Activated CD8-positive, alpha-beta T cell treated with anti-CD3 and anti-CD28 coated beads for 36 hours (primary cell): ENCODE data around the gene MN1. TPM values are rescaled to one million over a fixed set of nuclear protein-coding genes. Genes with fewer than 3 reads are reported as not detected.

Experiments
- ATAC-seq: fragments of 200-7000 bp; cut with Tn5 transposase; one replicate; pipeline ENCODE4 v1.10.0; 2021; ENCODE audit warnings: mild to moderate bottlenecking, moderate library complexity
- CTCF ChIA-PET: fragments of 350-600 bp; sonication (Branson Sonifier 250); formaldehyde crosslinking; loops from one replicate; lab custom pipeline; 2021; ENCODE audit warnings: antibody characterized with exemption; lab: Charles Lee
- POLR2A ChIA-PET: fragments of 350-600 bp; sonication (Branson Sonifier 250); formaldehyde crosslinking; loops from one replicate; lab custom pipeline; 2021; ENCODE audit warnings: antibody characterized with exemption; lab: Charles Lee
- DNase-seq: peaks from one replicate; pipeline ENCODE4 v3.0.0-alpha.2; 2020
- H3K27ac Mint-ChIP-seq: one replicate; pipeline ENCODE4 v1.8.0; 2021; ENCODE audit warnings: mild to moderate bottlenecking, mixed read lengths
- H3K27me3 Mint-ChIP-seq: one replicate; pipeline ENCODE4 v1.8.0; 2021; ENCODE audit warnings: mixed read lengths
- H3K36me3 Mint-ChIP-seq: one replicate; pipeline ENCODE4 v1.8.0; 2021; ENCODE audit warnings: low read depth, mixed read lengths
- H3K4me1 Mint-ChIP-seq: one replicate; pipeline ENCODE4 v1.8.0; 2021; ENCODE audit warnings: low read depth, mixed read lengths
- H3K4me3 Mint-ChIP-seq: one replicate; pipeline ENCODE4 v1.8.0; 2021; ENCODE audit warnings: mild to moderate bottlenecking, moderate library complexity, mixed read lengths
- H3K9me3 Mint-ChIP-seq: one replicate; pipeline ENCODE4 v1.8.0; 2021; ENCODE audit warnings: mixed read lengths
- intact Hi-C: fragments of 100-400 bp; cut with micrococcal nuclease; formaldehyde crosslinking; loops from one replicate; pipeline ENCODE4 v1.10.0; 2022
- total RNA-seq, 2 experiments: library from RNA; stranded (reverse); gene quantifications; one replicate each; pipeline ENCODE4 v1.2.3, GENCODE V29; 2021
- TF ChIP-seq, protein P1 (sequence below): fragments of 200-600 bp; IDR thresholded peaks from one replicate; pipeline ENCODE4 v1.8.0; 2022; ENCODE audit warnings: antibody characterized with exemption, mild to moderate bottlenecking

Gene MN1
- total RNA-seq, 2 experiments from 2014 or later: 0.11 to 0.16 TPM

DNA sequence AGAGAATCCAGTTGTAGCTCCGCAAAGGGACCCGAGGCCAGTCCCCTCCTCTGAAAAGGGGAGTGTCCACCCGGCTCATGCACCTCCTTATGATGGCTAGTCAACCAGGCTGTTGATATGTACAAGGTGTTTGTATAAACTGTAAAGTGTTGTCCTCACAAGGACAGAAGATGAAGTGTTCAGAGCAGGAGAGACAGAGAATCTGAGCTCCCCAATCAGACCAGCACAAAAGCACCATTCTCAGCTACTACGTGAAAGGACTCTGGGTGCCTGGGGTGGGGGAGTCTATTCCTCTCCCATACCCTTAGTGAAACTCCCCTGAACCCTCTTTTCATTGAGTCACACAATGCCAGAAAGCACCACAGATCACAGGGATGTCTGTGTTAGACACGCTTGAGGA lies 49.4 kb downstream of the MN1 start:
- CTCF ChIA-PET: no interaction called here

DNA sequence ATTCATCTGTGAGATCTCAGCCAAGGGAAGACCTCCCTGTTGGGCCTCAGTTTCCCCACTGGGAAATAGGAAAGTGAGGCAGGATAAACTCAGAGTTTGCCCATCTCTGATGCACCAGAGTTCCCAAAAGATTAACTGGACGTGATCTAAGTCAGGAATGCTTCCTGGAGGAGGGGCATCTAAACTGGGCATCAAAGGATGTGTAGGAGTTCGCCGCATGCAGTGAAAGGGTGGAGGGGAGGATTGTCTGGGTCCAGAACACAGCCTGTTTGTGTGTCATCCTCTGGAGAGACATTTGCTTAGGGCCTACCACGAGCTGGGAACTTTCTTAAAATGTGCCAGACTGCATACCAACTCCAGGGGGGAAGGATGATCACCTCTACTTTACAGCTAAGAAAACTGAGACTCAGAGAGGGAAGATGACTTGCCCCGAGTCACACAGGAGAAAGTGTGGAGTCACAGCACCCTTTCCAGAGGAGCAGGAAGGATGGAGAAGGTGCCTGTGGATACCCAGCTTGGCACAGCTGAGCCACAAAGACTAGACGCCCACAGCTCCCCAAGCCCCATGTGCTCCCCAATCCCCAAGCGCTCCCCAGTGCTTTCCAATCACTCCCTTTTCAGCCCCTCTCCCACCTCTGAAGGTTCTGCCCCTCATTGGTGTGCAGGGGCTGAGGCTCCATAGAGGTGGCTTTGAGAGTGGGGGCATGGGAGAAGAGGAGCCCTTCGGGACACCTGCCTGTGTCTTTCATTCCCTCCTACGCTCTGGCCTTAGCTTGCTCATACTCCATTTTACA lies 50.1 kb downstream of the MN1 start:
- ATAC-seq: no peak
- Mint-ChIP-seq H3K27me3 (no peaks in the 10 kb centered on the region), H3K9me3 (no peaks in the 10 kb centered on the region), H3K4me1 (peaks cover 6% of the 10 kb centered on the region), H3K36me3 (no peaks in the 10 kb centered on the region), H3K4me3 (no peak overlapping the region), H3K27ac (no peak overlapping the region)
- TF ChIP-seq, protein P1, sequence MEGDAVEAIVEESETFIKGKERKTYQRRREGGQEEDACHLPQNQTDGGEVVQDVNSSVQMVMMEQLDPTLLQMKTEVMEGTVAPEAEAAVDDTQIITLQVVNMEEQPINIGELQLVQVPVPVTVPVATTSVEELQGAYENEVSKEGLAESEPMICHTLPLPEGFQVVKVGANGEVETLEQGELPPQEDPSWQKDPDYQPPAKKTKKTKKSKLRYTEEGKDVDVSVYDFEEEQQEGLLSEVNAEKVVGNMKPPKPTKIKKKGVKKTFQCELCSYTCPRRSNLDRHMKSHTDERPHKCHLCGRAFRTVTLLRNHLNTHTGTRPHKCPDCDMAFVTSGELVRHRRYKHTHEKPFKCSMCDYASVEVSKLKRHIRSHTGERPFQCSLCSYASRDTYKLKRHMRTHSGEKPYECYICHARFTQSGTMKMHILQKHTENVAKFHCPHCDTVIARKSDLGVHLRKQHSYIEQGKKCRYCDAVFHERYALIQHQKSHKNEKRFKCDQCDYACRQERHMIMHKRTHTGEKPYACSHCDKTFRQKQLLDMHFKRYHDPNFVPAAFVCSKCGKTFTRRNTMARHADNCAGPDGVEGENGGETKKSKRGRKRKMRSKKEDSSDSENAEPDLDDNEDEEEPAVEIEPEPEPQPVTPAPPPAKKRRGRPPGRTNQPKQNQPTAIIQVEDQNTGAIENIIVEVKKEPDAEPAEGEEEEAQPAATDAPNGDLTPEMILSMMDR: no peak
- ChIA-PET POLR2A (interaction anchor here (0.6 kb wide), 1 partner anchor 81 kb away, joined by 3 read pairs; no protein-coding TSS in a partner anchor), CTCF (no interaction called here)
- intact Hi-C loops: no loop called here
- no peak for DNase-seq

More for the DNA sequence above, 49.4 kb downstream of the MN1 start:
- TF ChIP-seq, protein P1: no peak
- no peak overlapping the region for H3K4me3 Mint-ChIP-seq
- peaks cover 6% of the 10 kb centered on the region for H3K4me1 Mint-ChIP-seq
- ATAC-seq (no peak), DNase-seq (no peak)
- POLR2A ChIA-PET: no interaction called here
- no peaks in the 10 kb centered on the region for H3K9me3 Mint-ChIP-seq
- H3K36me3 Mint-ChIP-seq: no peaks in the 10 kb centered on the region
- H3K27me3 Mint-ChIP-seq: no peaks in the 10 kb centered on the region
- no peak overlapping the region for H3K27ac Mint-ChIP-seq
- intact Hi-C loops: no loop called here

DNA sequence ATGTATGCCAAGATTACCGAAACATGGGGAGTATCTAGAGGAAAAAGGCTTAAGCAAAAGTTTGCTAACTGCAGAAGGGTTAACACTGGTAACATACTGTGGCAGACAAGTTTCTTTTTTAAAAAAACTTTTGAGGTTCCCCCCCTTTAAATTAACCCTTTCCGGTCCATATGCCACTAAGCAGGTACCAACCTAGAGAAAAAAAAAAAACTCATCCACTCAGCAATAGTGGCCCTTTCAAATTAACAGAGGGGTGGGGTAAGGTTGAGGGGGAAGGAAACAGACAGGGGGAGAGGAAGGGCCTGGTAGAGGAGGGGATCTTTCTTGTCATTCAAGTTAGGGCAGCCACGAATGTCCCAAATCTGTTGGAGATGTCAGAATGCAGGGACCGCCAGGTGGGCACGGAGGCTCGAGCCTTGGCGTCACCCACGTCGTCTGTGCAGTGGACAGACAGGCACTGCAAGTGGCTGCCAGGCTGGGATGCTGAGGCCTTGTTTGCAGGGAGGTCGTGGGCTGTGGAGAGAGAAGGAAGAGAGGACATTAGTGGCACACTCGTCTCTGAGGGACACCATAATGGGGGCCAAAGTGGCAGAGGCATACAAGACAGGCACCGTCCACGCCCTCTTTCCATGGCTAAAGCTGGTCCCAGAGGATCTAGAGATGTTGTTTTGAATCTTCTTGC lies 50.8 kb downstream of the MN1 start:
- intact Hi-C loops: no loop called here
- no peaks in the 10 kb centered on the region for H3K36me3 Mint-ChIP-seq
- TF ChIP-seq, protein P1: no peak
- ChIA-PET POLR2A (interaction anchor here (0.6 kb wide), 1 partner anchor 82 kb away, joined by 3 read pairs; no protein-coding TSS in a partner anchor), CTCF (no interaction called here)
- H3K27ac Mint-ChIP-seq: no peak overlapping the region
- peaks cover 3% of the 10 kb centered on the region for H3K27me3 Mint-ChIP-seq
- no peak overlapping the region for H3K4me3 Mint-ChIP-seq
- H3K9me3 Mint-ChIP-seq: no peaks in the 10 kb centered on the region
- DNase-seq (no peak), ATAC-seq (no peak)
- peaks cover 6% of the 10 kb centered on the region for H3K4me1 Mint-ChIP-seq

DNA sequence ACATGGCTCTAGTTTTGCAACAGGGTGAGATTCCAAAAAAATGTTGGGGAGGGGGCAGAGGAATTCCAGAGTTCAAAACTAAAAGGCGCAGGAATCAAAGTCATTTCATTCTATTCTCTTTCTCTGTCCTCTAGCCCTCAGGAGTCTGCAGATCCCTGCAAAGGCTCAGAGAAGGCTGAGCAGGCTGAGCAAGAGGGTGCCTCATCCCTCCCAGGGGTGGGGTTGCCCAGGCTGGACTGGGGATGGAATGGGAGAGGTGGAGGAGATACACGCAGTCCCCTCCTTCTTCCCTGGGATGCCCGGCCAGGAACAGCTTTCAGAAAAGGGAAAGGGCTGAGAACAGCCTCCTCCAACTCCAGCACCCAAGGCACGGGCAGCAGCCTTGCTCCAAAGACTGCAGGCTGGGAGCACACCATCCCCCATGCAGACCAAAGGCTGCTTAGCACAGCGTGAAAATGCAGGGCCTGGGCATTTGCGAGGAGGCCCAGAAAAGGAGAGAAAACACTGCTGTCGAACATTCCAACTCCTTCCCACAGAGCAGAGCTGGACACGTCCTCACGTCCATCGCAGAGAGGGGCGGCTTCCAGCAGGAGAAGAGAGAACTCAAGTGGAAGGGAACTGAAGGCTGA lies 51.8 kb downstream of the MN1 start:
- Mint-ChIP-seq H3K27me3 (peaks cover 3% of the 10 kb centered on the region), H3K4me3 (no peak overlapping the region), H3K27ac (no peak overlapping the region), H3K4me1 (peaks cover 6% of the 10 kb centered on the region), H3K36me3 (no peaks in the 10 kb centered on the region), H3K9me3 (no peaks in the 10 kb centered on the region)
- intact Hi-C loops: no loop called here
- ATAC-seq (no peak), DNase-seq (no peak)
- ChIA-PET CTCF (no interaction called here), POLR2A (no interaction called here)
- TF ChIP-seq, protein P1: no peak
